Skin epidermis (tissue), 12 donors: ENCODE data around the gene PPP1R12B.
"Not testable (repeated sequence)": the region's sequence is repeated elsewhere in the genome, so short reads cannot be mapped to it uniquely, and the experiment has no call there.

ENCODE experiments used
- H3K27ac ChIP-seq, 21 experiments: fragments of 200-600 bp; sonication (generic) in 11 of 21; one replicate each; pipeline ENCODE4 v1.5.0; 2020; ENCODE audit warnings: mild to moderate bottlenecking in 3 of 21, inconsistent platforms in 2 of 21, moderate library complexity in 2 of 21
- H3K4me3 ChIP-seq, 7 experiments: fragments of 200-600 bp; sonication (generic) in 2 of 7; one replicate each; pipeline ENCODE4 v1.5.0; 2020; ENCODE audit warnings: inconsistent platforms in 2 of 7, mild to moderate bottlenecking in 2 of 7, moderate library complexity in 1 of 7

Gene PPP1R12B

DNA sequence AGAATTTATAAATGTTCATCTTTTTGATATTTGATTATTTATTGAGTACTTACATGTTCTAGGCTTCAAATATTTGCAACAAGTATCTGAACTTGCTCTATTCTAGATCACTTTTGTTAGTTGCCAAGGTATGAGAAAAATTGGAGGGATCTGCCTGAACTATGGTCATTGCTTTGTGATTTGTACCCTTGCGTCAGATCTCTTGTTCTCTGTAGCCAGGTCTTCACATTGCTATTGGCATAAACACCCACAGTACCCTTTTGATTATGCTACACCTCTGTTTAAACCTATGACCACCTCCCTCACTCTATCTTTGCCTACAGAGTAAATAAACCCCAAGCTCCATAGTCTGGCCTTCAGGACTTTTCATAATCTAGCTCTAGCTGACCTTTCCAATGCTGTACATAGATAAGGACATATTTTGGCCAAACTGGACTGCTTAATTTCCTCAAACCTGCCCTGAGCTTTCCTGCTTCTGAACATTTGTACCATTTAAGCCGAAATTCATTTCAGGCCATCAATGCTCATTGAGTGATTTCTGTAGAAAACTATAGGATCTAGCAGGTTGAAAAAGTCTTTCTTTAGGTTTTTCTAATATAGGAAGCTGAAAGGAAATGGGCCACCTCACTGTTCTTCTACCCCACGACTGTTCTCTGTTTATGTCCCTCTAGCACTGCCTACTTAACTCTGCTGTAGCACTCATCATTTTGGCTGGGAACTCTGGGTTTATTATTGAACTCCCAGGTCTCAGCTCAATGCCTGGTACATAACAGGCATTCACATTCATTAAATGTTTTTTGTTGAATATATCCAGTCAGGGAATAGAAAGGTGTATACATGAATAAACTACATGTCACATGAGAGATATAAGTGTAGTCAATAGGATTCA lies 84.9 kb downstream of the PPP1R12B start:
- no peak overlapping the region for H3K27ac ChIP-seq
- no peak overlapping the region for H3K4me3 ChIP-seq

DNA sequence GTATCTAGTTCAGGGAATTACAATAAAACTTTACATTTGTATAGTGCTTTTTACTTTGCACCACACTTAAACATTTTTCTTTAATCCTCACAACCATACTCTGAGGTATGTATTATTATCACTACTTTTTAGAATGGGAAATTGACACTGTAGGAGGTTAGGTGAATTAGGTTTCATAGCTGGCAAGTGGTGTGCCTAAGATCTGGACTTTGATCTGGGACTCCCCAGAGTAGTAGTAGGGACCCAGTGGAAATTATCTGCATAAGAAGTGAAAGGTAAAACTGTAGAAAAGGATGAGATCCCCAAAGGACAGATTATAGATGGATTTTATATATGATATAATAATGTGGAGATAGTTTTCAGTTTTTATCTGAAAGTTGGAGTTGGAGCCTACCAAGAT lies 85.6 kb downstream of the PPP1R12B start:
- H3K27ac ChIP-seq, result no peak overlapping the region
- H3K4me3 ChIP-seq, result no peak overlapping the region

DNA sequence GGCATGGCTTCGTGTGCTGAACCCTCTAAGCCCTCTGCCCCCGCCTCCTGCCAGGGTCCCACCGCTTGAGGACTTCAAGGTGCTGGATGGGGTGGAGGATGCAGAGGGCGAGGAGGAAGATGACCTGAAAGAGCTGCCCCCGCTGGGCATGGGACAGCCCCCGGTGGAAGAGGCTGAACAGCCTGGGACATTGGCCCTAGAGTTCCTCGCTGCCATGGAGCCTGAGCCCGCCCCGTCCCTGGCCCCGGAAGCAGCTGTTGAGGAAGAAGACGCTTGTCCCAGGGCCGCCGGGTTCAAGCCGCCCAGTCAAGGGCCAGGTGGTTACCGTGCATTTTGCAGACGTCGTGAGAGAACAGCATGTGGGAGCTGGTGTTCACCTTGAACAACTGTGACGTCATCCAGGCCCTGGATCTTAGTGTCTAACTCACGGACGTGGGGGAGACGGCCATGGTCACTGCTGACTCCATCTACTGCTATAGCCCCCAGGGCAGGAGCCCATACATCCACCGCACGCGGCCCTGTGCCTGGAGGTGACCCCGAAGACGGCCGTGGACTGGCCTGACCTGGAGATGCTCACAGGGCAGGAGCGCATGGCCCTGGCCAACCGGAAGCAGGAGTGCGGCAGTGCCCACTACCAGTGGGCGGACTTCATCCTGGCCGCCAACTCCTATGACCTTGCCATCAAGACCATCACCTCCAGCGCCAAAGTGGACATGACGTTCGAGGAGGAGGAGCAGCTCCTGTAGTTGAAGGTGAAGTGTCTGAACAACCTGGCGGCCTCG lies 90.1 kb downstream of the PPP1R12B start:
- H3K4me3 ChIP-seq, result no peak overlapping the region
- no peak overlapping the region for H3K27ac ChIP-seq

DNA sequence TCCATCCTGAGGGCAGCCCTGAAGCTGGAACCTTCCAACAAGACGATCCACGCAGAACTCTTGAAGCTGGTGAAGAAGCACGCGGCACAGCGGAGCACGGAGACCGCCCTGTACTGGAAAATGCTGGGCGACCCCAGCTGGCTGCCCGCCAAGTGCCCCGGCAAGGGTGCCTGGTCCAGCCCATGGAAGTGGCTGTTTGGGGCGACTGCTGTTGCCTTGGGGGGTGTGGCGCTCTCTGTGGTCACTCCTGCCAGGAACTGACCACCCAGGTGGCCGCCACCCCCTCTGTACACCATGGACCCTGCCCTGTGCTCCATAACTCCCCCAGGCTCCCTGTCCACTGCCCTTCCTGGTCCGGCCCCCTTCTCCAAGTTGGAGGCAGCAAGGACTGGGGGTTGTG lies 90.8 kb downstream of the PPP1R12B start:
- no peak overlapping the region for H3K4me3 ChIP-seq
- no peak overlapping the region for H3K27ac ChIP-seq

DNA sequence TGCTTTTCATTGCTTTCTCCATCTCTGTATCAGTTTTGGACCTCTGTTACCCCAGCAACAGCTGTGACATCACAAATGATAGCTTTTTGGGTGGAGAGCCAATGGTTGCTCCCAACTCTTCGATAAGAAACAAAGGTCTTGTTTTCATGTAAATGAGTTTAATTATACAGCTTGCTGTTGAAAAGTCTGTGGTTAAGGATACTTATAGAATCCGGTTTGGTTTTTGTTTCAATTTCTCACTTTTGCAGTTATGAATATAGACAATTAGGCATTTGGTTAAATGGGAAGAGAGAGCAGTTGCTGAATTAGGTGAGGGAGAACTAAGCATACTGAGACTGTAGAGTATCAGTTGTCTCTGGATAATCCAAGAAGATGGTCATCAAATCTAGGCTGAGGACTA lies 99.6 kb downstream of the PPP1R12B start:
- not testable (repeated sequence) for H3K27ac ChIP-seq, H3K4me3 ChIP-seq

DNA sequence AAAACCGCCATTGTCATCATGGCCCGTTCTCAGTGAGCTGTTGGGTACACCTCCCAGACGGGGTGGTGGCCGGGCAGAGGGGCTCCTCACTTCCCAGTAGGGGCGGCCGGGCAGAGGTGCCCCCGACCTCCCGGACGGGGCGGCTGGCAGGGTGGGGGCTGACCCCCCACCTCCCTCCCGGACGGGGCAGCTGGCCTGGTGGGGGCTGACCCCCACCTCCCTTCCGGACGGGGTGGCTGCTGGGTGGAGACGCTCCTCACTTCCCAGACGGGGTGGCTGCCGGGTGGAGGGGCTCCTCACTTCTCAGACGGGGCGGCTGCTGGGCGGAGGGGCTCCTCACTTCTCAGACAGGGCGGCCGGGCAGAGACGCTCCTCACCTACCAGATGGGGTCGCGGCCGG lies 103.1 kb downstream of the PPP1R12B start:
- H3K4me3 ChIP-seq, H3K27ac ChIP-seq: not testable (repeated sequence)

DNA sequence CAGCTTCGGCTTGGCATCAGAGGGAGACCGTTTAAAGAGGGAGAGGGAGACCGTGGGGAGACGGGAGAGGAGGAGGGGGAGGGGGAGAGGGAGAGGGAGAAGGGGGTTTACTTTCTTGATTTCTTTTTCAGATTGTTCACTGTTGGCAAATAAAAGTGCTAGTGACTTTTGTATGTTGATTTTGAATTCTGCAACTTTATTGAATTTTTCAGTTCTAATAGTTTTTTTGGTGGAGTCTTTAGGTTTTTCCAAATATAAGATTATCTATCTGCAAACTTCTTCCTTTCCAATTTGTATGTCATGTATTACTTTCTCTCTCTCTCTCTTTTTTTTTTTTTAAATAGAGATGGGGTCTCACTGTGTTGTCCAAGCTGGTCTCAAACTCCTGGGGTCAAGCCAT lies 104.0 kb downstream of the PPP1R12B start:
- Histone ChIP-seq H3K27ac (no peak overlapping the region), H3K4me3 (no peak overlapping the region)

DNA sequence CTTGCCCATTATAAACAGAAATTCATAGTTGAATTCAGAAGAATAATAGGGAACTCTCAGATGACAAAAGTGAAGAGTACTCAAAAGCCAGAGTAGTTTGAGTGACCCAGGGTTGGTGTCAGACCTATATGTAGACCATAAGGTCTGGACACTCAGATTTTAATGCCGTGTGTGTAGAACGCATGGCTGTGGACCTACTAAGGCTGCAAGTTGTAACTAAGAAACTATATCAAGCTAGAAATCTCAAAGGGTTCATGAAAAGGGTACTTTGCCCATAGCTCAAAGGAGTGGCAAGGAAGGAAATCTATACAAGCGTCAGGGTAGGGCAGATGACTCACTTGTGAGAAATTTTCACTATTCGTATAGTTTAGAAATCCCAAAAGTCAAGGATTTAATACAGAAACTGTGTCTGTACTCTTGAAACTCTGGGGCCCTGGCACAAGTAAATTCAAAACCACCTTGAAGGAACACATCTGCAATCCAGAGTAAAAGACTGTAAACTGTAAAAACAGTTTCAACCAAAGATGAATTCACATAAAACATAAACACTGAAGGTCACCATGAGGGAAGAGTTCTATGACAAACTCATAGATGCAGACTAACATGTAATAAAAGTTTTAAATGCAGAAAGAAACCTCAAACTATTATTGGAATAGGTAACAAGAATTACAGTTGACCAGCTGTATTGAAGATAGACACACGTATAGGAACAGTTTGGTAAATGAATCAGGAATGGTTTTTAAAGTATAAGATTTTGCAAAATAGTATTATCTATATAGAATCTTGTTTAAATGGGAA lies 108.1 kb downstream of the PPP1R12B start:
- H3K4me3 ChIP-seq, H3K27ac ChIP-seq: not testable (repeated sequence)

DNA sequence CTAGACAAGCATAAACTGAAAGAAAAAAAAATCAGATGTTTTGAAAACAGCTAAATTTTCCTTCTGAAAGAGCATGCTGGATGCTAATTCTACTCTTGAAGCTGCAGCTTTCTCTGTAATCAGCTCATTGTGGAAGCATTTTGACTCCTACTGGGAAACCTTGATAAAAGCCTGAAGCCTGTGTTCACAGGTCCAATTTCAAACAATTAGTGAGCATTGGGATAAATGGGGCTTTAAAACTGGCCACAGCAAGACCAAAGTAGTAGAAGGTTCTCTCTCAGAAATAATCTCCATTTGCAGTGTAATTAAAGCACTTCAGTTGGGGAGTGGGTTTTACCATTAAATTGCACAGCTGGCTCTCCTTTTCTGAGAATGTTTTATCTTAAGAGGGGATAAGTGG lies 110.2 kb downstream of the PPP1R12B start:
- not testable (repeated sequence) for H3K27ac ChIP-seq, H3K4me3 ChIP-seq

DNA sequence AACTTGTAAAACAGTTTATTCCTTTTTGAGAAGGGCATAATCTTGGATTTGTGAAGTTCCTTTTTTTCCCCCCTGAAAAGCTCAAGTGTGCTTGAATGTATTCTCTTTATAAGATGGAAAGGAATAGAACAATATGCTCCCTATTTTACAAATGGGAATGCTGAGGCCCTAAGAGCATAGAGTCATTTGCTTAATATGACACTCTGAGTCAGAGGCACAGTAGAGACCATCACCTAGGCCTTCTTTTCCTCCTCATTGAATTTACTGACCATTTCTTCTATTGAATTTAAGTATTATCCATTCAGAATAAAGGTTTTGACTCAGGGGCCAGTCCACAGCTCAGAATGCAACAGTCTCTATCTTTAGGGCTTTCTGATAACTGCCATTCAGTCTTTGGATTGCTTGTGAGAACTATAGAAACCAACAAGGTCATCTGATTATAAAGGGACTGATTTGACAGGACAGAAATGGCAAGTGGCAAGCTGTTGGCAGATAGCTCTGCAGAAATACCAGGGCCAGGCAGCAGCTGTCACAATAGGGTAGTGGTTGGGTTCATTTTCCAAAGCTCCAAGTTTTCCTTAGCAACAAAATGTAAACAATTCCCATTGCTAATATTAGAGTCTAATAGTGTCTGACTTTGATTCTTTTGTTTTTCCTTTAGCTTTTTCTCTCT lies 111.1 kb downstream of the PPP1R12B start:
- H3K27ac ChIP-seq, H3K4me3 ChIP-seq: not testable (repeated sequence)

DNA sequence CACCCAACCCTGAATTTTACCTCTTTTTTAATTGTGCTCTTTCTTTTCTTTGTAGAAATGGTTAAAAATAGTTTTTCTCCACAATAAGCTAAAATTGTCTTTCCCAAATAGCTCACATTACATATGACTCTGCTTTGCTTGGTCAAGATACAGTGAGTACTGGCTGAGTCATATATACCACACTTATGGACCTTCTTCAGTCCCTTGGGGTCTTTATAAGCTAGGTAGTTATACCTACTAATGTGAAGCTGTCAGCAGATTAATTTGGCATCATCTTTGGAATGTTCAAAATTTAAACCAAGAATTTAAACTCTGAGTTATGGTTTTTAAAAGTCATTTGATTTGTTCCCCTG lies 111.6 kb downstream of the PPP1R12B start:
- not testable (repeated sequence) for H3K27ac ChIP-seq, H3K4me3 ChIP-seq

DNA sequence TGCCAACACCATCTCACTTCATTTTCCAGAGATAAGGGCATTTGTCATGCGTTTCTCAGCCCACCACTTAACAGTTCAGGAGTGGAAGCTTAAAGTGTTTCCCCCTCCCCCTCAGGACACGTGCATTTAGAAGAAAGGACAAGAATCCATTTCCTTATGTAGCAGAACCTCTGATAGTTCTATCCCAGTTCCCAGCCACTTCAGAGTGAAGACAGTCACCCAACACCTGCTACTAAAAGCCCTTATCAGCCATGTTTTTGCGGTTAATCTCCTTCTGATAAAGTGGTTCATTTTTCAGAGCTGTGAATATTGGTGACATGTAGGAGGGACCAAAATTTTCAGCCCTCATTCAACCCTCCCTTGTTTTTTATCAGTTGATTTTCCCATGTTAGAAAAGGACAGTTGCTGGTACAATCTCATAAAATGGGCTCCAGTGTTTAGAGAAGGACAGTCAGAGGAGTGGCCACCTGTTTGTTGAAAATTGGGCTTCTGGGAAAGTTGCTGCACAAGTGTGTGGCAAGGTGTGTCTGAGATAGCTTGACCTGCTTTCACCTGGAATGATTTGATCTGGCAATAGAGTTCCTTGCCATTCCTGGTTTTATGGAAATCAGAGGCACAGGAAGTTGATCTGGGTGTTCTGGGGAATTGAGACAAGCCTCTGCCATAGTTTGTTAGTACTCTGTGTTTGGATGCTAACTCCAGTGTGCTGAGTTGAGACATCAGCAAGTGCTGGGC lies 114.0 kb downstream of the PPP1R12B start:
- Histone ChIP-seq H3K4me3 (no peak overlapping the region), H3K27ac (no peak overlapping the region)

DNA sequence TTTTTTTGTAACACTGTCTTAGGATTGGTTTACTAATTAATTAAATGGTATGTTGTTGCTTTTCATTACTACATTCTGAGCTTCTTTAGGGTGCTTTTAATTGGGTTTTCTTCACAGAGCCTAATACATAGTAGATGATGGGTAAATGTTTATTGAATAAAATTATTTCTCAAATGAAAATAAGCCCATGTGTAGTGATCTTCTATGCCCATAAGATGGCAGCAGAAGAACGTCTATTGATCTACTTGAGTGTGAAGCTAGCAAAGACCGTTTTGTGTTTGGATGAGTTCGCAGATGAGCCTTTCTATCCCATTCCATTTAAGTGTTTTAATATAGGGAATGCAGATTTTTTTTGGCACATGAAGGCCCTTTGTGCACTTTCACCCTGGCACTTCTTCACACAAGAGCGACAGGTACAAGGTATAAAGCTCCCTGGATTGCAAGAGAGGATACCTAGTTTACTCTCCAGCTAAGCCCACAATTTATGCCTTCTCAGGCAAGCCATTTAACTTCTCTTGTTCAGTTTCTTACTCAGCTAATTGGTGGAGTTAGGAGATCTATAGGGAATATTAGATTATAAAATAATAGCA lies 115.7 kb downstream of the PPP1R12B start:
- H3K4me3 ChIP-seq, H3K27ac ChIP-seq: not testable (repeated sequence)

DNA sequence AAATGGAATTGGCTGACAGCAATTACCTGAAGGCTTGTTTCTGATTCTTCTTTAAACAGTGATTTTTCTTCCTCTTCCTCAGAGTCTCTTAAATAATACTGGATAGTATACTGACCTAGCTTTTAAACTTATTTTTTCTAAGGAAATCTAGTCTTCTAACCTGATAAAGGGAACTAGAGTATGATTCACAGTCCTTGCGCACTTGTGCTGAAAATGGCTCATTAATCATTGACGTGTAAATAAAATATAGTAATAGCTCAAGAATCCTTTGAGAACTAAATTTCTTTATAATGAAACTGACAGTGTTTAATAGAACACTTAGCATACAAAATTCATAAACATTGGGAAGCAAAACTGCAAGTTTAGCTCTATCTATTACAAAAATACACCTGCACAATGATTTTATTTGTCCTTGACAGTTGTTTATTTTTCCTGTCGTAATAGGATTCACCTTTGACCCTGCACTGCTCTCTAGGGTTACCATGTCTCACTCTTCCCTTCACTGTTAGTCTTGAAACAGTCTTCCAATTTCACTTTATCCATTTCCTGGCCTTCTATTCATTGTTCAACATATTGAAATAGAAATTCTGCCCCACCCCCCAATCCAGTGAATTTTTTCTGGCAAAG lies 117.3 kb downstream of the PPP1R12B start:
- not testable (repeated sequence) for H3K27ac ChIP-seq, H3K4me3 ChIP-seq

DNA sequence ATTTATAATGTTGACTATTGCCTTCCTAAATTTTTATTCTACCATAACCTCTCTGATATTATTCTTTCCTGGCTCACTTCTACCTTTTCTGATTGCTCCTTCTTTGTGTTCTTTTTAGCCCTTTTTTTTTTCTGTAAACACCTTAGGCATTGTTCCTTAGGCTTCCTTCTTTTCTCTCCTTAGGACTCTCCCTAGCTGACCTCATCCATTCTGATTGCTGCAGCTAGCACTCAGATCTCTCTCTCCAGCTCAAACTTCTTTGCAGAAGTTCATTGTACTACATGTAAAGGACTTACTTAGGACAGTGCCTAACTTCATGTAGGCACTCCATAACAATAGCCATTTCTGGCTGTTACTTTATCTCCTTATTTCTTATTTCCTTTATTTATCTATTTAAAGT lies 117.8 kb downstream of the PPP1R12B start:
- H3K27ac ChIP-seq, H3K4me3 ChIP-seq: not testable (repeated sequence)

DNA sequence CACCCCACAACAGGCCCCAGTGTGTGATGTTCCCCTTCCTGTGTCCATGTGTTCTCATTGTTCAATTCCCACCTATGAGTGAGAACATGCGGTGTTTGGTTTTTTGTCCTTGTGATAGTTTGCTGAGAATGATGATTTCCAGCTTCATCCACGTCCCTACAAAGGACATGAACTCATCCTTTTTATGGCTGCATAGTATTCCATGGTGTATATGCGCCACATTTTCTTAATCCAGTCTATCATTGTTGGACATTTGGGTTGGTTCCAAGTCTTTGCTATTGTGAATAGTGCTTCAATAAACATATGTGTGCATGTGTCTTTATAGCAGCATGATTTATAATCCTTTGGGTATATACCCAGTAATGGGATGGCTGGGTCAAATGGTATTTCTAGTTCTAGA lies 118.9 kb downstream of the PPP1R12B start:
- not testable (repeated sequence) for H3K4me3 ChIP-seq, H3K27ac ChIP-seq

DNA sequence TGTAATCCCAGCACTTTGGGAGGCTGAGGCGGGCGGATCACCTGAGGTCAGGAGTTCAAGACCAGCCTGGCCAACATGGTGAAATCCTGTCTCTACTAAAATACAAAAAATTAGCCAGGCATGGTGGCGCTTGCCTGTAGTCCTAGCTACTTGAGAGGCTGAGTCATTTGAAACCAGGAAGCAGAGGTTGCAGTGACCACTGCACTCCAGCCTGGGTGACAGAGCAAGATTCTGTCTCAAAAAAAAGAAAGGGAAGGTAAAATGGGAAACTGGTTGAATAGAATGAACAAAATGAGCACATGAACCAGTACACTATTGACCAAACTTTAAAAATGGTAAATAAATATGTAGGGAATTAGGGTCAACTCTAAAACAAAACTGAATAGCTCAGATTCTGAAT lies 120.2 kb downstream of the PPP1R12B start:
- H3K27ac ChIP-seq, H3K4me3 ChIP-seq: not testable (repeated sequence)

DNA sequence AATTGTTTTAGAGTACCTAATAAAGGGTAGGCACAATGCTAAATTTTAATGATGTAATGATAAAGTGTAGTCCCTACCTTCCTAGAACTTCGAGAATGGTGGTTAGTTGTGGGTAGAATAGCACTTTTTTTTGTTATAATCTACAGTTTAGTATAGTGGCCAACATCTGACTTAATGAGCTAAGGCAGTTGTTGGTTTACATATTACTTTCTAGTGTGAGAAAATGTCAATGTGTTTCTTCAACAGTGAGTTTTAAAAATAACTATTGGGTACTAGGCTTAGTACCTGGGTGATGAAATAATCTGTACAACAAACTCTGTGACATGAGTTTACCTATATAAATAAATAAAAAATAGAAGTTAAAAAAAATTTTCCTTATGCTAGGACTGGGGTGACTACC lies 120.6 kb downstream of the PPP1R12B start:
- H3K4me3 ChIP-seq, H3K27ac ChIP-seq: not testable (repeated sequence)
